Measurements from ENCODE around the gene PUS7.
"Not testable (repeated sequence)": the region's sequence is repeated elsewhere in the genome, so short reads cannot be mapped to it uniquely, and the experiment has no call there.

PUS7 gene

GRCh38 chr7:105444342-105444987 is 77.6 kb downstream of the PUS7 start:
- no peak for DNase-seq

GRCh38 chr7:105442214-105442613 is 79.9 kb downstream of the PUS7 start:
- DNase-seq, result not testable (repeated sequence)

GRCh38 chr7:105439174-105439893 is 82.7 kb downstream of the PUS7 start:
- no peak for DNase-seq

GRCh38 chr7:105438847-105439173 is 83.3 kb downstream of the PUS7 start:
- DNase-seq, result no peak

GRCh38 chr7:105438254-105438653 is 83.8 kb downstream of the PUS7 start:
- DNase-seq, result no peak

GRCh38 chr7:105437356-105437755 is 84.7 kb downstream of the PUS7 start:
- not testable (repeated sequence) for DNase-seq

- no peak for DNase-seq
These were observed 92.1 kb downstream of the PUS7 start for GRCh38 chr7:105429746-105430612.

GRCh38 chr7:105426606-105427146 is 95.4 kb downstream of the PUS7 start:
- DNase-seq, result no peak

GRCh38 chr7:105423987-105424386 is 98.1 kb downstream of the PUS7 start:
- DNase-seq, result no peak

- no peak for DNase-seq
These were observed 108.1 kb downstream of the PUS7 start for GRCh38 chr7:105413887-105414437.

- not testable (repeated sequence) for DNase-seq
These were observed 111.3 kb downstream of the PUS7 start for GRCh38 chr7:105410774-105411173.

- not testable (repeated sequence) for DNase-seq
These were observed 112.3 kb downstream of the PUS7 start for GRCh38 chr7:105409775-105410174.

- no peak for DNase-seq
These were observed 113.2 kb downstream of the PUS7 start for GRCh38 chr7:105408791-105409410.

All from midbrain (tissue), 1 donor.